HepG2 (cell line): ENCODE measurements around the gene TTPAL. TPM values are rescaled to one million over a fixed set of nuclear protein-coding genes. Genes with fewer than 3 reads are reported as not detected.

ENCODE experiments used
- ATRX ChIP-seq: sonication (generic); formaldehyde crosslinking; IDR thresholded peaks from 2 replicates; pipeline ENCODE4 v1.4.0; 2020; ENCODE audit warnings: missing genetic modification reagents, borderline replicate concordance
- ELF1 ChIP-seq: sonication (generic); formaldehyde crosslinking; IDR thresholded peaks from 2 replicates; pipeline ENCODE4 v1.4.0; 2020; ENCODE audit warnings: missing genetic modification reagents
- MBNL3 ChIP-seq: fragments of 250-450 bp; sonication (Bioruptor Pico); conservative IDR thresholded peaks from 2 replicates; pipeline ENCODE4 v1.8.0; 2022; ENCODE audit warnings: mild to moderate bottlenecking, inconsistent platforms
- MZF1 ChIP-seq: sonication (generic); formaldehyde crosslinking; IDR thresholded peaks from 2 replicates; pipeline ENCODE4 v1.8.1; 2023; ENCODE audit warnings: mild to moderate bottlenecking, missing genetic modification reagents, borderline replicate concordance
- ZSCAN31 ChIP-seq: sonication (generic); formaldehyde crosslinking; IDR thresholded peaks from 2 replicates; pipeline ENCODE4 v1.5.0; 2020; ENCODE audit warnings: low read depth, mild to moderate bottlenecking, missing genetic modification reagents
- polyA plus RNA-seq, 8 experiments: library from polyadenylated mRNA; depleted of rRNA in 3 of 8; stranded (reverse) in 7 of 8; unstranded in 1 of 8; fragments of >200 nt; fragmentation: Illumina TruSeq in 4 of 8; extraction: Trizol in 4 of 8; gene quantifications; 2 replicates each; pipeline versions ENCODE4 v1.2.1 to v1.2.3, GENCODE V29; 2011 to 2016; ENCODE audit warnings: low read depth in 4 of 8, missing spikeins in 1 of 8, mixed read lengths in 1 of 8; ENCODE audit not compliant: insufficient read depth in 1 of 8
- total RNA-seq, 5 experiments: library from RNA; depleted of rRNA; stranded (reverse); fragments of >200 nt; fragmentation: Illumina TruSeq; extraction: Trizol; gene quantifications; 2 replicates each; pipeline ENCODE4 v1.2.3, GENCODE V29; 2016; ENCODE audit warnings: low read depth in 1 of 5
- TF ChIP-seq, protein P1 (sequence below): sonication (generic); formaldehyde crosslinking; conservative IDR thresholded peaks from 2 replicates; pipeline ENCODE4 v1.4.0; 2020; ENCODE audit warnings: missing genetic modification reagents
- TF ChIP-seq, protein P2 (sequence below): fragments of 450-650 bp; IDR thresholded peaks from 2 replicates; pipeline ENCODE4 v1.6.1; 2017; ENCODE audit warnings: mild to moderate bottlenecking
- TF ChIP-seq, protein P3 (sequence below): sonication (generic); formaldehyde crosslinking; conservative IDR thresholded peaks from 2 replicates; pipeline ENCODE4 v1.8.0; 2022; ENCODE audit warnings: mild to moderate bottlenecking, moderate library complexity, missing genetic modification reagents
- TF ChIP-seq, protein P4 (sequence below): sonication (generic); formaldehyde crosslinking; IDR thresholded peaks from 2 replicates; pipeline ENCODE4 v1.9.0; 2021; ENCODE audit warnings: missing genetic modification reagents, mild to moderate bottlenecking, borderline replicate concordance
- TF ChIP-seq, protein P5 (sequence below): sonication (generic); formaldehyde crosslinking; IDR thresholded peaks from 2 replicates; pipeline ENCODE4 v1.5.1; 2020; ENCODE audit warnings: mild to moderate bottlenecking, missing genetic modification reagents, borderline replicate concordance
- TF ChIP-seq, protein P6 (sequence below): sonication (generic); formaldehyde crosslinking; conservative IDR thresholded peaks from 2 replicates; pipeline ENCODE4 v1.8.0; 2022; ENCODE audit warnings: missing genetic modification reagents

Gene TTPAL
- total and polyA plus RNA-seq, 2 of the 13 experiments (the other 11 are each of a cell fraction or from before 2014, with no cell fraction given), result 4.3 to 18.8 TPM

DNA sequence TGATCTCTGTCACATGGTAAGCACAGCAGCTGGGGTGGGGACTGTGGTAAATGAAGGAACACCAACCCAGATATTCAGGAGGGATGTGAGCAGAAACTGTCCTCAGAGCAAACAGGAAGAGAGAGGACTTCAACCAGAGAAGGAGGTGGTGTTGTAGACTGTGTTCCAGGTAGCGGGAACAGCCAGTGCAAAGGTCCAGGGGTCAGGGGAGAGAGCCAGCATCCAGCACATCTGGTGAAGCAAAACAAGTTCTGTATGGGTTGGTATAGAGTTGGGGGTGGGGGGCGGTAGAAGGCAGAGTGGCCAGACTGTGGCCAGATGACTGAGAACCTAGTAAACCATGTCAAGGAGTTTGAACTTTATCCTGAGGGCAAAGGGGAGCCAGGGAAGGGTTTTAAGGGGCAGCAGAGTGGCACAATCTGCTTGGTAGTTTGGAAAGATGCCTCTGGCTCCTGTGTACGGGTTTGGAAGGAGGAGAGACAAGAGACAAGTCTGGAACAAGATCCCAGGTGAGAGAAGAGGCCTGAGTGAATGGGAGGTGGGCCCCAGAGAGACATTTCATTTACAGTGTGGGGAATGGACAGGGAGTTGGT, 27.8 kb upstream of the TTPAL start (continued):
- TF ChIP-seq, protein P1, sequence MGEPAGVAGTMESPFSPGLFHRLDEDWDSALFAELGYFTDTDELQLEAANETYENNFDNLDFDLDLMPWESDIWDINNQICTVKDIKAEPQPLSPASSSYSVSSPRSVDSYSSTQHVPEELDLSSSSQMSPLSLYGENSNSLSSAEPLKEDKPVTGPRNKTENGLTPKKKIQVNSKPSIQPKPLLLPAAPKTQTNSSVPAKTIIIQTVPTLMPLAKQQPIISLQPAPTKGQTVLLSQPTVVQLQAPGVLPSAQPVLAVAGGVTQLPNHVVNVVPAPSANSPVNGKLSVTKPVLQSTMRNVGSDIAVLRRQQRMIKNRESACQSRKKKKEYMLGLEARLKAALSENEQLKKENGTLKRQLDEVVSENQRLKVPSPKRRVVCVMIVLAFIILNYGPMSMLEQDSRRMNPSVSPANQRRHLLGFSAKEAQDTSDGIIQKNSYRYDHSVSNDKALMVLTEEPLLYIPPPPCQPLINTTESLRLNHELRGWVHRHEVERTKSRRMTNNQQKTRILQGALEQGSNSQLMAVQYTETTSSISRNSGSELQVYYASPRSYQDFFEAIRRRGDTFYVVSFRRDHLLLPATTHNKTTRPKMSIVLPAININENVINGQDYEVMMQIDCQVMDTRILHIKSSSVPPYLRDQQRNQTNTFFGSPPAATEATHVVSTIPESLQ (CRISPR knock-in tag), result no peak
- no peak for TF ChIP-seq ATRX (CRISPR knock-in tag)
- TF ChIP-seq, protein P2, sequence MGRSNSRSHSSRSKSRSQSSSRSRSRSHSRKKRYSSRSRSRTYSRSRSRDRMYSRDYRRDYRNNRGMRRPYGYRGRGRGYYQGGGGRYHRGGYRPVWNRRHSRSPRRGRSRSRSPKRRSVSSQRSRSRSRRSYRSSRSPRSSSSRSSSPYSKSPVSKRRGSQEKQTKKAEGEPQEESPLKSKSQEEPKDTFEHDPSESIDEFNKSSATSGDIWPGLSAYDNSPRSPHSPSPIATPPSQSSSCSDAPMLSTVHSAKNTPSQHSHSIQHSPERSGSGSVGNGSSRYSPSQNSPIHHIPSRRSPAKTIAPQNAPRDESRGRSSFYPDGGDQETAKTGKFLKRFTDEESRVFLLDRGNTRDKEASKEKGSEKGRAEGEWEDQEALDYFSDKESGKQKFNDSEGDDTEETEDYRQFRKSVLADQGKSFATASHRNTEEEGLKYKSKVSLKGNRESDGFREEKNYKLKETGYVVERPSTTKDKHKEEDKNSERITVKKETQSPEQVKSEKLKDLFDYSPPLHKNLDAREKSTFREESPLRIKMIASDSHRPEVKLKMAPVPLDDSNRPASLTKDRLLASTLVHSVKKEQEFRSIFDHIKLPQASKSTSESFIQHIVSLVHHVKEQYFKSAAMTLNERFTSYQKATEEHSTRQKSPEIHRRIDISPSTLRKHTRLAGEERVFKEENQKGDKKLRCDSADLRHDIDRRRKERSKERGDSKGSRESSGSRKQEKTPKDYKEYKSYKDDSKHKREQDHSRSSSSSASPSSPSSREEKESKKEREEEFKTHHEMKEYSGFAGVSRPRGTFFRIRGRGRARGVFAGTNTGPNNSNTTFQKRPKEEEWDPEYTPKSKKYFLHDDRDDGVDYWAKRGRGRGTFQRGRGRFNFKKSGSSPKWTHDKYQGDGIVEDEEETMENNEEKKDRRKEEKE, result no peak
- peak; percentile 51; the same call in 1 of the 2 replicates for TF ChIP-seq ELF1 (CRISPR knock-in tag)
- TF ChIP-seq, protein P3, sequence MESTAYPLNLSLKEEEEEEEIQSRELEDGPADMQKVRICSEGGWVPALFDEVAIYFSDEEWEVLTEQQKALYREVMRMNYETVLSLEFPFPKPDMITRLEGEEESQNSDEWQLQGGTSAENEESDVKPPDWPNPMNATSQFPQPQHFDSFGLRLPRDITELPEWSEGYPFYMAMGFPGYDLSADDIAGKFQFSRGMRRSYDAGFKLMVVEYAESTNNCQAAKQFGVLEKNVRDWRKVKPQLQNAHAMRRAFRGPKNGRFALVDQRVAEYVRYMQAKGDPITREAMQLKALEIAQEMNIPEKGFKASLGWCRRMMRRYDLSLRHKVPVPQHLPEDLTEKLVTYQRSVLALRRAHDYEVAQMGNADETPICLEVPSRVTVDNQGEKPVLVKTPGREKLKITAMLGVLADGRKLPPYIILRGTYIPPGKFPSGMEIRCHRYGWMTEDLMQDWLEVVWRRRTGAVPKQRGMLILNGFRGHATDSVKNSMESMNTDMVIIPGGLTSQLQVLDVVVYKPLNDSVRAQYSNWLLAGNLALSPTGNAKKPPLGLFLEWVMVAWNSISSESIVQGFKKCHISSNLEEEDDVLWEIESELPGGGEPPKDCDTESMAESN, result no peak
- TF ChIP-seq, protein P4, sequence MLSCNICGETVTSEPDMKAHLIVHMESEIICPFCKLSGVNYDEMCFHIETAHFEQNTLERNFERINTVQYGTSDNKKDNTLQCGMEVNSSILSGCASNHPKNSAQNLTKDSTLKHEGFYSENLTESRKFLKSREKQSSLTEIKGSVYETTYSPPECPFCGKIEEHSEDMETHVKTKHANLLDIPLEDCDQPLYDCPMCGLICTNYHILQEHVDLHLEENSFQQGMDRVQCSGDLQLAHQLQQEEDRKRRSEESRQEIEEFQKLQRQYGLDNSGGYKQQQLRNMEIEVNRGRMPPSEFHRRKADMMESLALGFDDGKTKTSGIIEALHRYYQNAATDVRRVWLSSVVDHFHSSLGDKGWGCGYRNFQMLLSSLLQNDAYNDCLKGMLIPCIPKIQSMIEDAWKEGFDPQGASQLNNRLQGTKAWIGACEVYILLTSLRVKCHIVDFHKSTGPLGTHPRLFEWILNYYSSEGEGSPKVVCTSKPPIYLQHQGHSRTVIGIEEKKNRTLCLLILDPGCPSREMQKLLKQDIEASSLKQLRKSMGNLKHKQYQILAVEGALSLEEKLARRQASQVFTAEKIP (CRISPR knock-in tag), result no peak
- TF ChIP-seq, protein P5, sequence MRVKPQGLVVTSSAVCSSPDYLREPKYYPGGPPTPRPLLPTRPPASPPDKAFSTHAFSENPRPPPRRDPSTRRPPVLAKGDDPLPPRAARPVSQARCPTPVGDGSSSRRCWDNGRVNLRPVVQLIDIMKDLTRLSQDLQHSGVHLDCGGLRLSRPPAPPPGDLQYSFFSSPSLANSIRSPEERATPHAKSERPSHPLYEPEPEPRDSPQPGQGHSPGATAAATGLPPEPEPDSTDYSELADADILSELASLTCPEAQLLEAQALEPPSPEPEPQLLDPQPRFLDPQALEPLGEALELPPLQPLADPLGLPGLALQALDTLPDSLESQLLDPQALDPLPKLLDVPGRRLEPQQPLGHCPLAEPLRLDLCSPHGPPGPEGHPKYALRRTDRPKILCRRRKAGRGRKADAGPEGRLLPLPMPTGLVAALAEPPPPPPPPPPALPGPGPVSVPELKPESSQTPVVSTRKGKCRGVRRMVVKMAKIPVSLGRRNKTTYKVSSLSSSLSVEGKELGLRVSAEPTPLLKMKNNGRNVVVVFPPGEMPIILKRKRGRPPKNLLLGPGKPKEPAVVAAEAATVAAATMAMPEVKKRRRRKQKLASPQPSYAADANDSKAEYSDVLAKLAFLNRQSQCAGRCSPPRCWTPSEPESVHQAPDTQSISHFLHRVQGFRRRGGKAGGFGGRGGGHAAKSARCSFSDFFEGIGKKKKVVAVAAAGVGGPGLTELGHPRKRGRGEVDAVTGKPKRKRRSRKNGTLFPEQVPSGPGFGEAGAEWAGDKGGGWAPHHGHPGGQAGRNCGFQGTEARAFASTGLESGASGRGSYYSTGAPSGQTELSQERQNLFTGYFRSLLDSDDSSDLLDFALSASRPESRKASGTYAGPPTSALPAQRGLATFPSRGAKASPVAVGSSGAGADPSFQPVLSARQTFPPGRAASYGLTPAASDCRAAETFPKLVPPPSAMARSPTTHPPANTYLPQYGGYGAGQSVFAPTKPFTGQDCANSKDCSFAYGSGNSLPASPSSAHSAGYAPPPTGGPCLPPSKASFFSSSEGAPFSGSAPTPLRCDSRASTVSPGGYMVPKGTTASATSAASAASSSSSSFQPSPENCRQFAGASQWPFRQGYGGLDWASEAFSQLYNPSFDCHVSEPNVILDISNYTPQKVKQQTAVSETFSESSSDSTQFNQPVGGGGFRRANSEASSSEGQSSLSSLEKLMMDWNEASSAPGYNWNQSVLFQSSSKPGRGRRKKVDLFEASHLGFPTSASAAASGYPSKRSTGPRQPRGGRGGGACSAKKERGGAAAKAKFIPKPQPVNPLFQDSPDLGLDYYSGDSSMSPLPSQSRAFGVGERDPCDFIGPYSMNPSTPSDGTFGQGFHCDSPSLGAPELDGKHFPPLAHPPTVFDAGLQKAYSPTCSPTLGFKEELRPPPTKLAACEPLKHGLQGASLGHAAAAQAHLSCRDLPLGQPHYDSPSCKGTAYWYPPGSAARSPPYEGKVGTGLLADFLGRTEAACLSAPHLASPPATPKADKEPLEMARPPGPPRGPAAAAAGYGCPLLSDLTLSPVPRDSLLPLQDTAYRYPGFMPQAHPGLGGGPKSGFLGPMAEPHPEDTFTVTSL (CRISPR knock-in tag), result no peak
- TF ChIP-seq ZSCAN31, result peak; percentile 57; the same call in 1 of the 2 replicates
- TF ChIP-seq, protein P6, sequence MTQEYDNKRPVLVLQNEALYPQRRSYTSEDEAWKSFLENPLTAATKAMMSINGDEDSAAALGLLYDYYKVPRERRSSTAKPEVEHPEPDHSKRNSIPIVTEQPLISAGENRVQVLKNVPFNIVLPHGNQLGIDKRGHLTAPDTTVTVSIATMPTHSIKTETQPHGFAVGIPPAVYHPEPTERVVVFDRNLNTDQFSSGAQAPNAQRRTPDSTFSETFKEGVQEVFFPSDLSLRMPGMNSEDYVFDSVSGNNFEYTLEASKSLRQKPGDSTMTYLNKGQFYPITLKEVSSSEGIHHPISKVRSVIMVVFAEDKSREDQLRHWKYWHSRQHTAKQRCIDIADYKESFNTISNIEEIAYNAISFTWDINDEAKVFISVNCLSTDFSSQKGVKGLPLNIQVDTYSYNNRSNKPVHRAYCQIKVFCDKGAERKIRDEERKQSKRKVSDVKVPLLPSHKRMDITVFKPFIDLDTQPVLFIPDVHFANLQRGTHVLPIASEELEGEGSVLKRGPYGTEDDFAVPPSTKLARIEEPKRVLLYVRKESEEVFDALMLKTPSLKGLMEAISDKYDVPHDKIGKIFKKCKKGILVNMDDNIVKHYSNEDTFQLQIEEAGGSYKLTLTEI (CRISPR knock-in tag), result no peak
- TF ChIP-seq MZF1, result no peak
- no peak for TF ChIP-seq MBNL3 (CRISPR knock-in tag)
